Esophagus squamous epithelium (tissue), 4 donors: Measurements from ENCODE around the gene GLS2.
"Not testable (repeated sequence)": the region's sequence is repeated elsewhere in the genome, so short reads cannot be mapped to it uniquely, and the experiment has no call there.

ENCODE experiments used
- CTCF ChIP-seq, 6 experiments: fragments of 450-650 bp in 4 of 6; fragments of 200-600 bp in 2 of 6; sonication (generic) in 2 of 6; IDR thresholded peaks; one replicate each; pipeline ENCODE4 v1.5.1; 2016 to 2019; ENCODE audit warnings: antibody characterized with exemption in 6 of 6, mild to moderate bottlenecking in 4 of 6, moderate library complexity in 4 of 6
- POLR2A ChIP-seq, 4 donors: fragments of 450-650 bp; IDR thresholded peaks; one replicate each; pipeline ENCODE4 v1.6.1; 2017; ENCODE audit warnings: antibody characterized with exemption in 4 of 4, mild to moderate bottlenecking in 4 of 4, moderate library complexity in 3 of 4

DNA sequence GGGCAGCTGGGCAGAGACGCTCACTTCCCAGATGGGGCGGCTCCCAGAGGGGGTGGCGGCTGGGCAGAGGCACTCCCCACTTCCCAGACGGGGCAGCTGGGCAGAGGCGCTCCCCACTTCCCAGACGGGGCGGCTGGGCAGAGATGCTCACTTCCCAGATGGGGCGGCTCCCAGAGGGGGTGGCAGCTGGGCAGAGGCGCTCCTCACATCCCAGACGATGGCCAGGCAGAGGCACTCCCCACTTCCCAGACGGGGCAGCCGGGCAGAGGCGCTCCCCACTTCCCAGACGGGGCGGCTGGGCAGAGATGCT is 6.1 kb upstream of the GLS2 start:
- TF ChIP-seq CTCF, POLR2A (IDR thresholded peaks at IDR 0.05): not testable (repeated sequence)
